NOMO-1 treated with DMSO at 0.1 percent for 48 hours (cell line): Measurements from ENCODE around the gene ANGPTL7.

Experiments used
- DNase-seq: peaks from one replicate; lab custom pipeline; 2025; ENCODE audit not compliant: unreplicated experiment; lab: John Stamatoyannopoulos, UW

ANGPTL7 gene

GRCh38 chr1:11198851-11199594 is 9.9 kb downstream of the ANGPTL7 start:
- no peak for DNase-seq

GRCh38 chr1:11204396-11205190 is 15.4 kb downstream of the ANGPTL7 start:
- no peak for DNase-seq

- DNase-seq, result no peak
Measured at GRCh38 chr1:11207898-11208611, 18.9 kb downstream of the ANGPTL7 start.

GRCh38 chr1:11211461-11211860 is 22.3 kb downstream of the ANGPTL7 start:
- DNase-seq, result no peak

- DNase-seq, result no peak
Measured at GRCh38 chr1:11211925-11212587, 22.9 kb downstream of the ANGPTL7 start.

GRCh38 chr1:11214698-11215380 is 25.7 kb downstream of the ANGPTL7 start:
- DNase-seq, result no peak

GRCh38 chr1:11215381-11216005 is 26.3 kb downstream of the ANGPTL7 start:
- DNase-seq, result no peak

GRCh38 chr1:11216074-11216473 is 26.9 kb downstream of the ANGPTL7 start:
- DNase-seq, result no peak

GRCh38 chr1:11227106-11228077 is 38.2 kb downstream of the ANGPTL7 start:
- DNase-seq, result no peak

GRCh38 chr1:11229203-11229602 is 40.0 kb downstream of the ANGPTL7 start:
- no peak for DNase-seq

GRCh38 chr1:11233208-11233607 is 44.1 kb downstream of the ANGPTL7 start:
- DNase-seq, result no peak

- DNase-seq, result no peak
Measured at GRCh38 chr1:11237356-11237755, 48.2 kb downstream of the ANGPTL7 start.

- DNase-seq, result no peak
Measured at GRCh38 chr1:11238311-11238710, 49.2 kb downstream of the ANGPTL7 start.

- DNase-seq, result no peak
Measured at GRCh38 chr1:11245248-11245647, 56.1 kb downstream of the ANGPTL7 start.
